GM21737 (cell line): Measurements from ENCODE around the gene NFKB1.
"Not testable (repeated sequence)": the region's sequence is repeated elsewhere in the genome, so short reads cannot be mapped to it uniquely, and the experiment has no call there.

Source experiments
- ATAC-seq: cut with Tn5 transposase; IDR thresholded peaks from one replicate; pipeline ENCODE4 v1.9.1; 2021; ENCODE audit warnings: mild to moderate bottlenecking, moderate library complexity; ENCODE audit not compliant: unreplicated experiment

NFKB1 gene

GRCh38 chr4:102500696-102501446, at the start of gene NFKB1:
TSS of gene NFKB1 (plus strand) at chr4:102501359. CDS start at chr4:102525519, 24,160 bp downstream.
- ATAC-seq = peak; percentile 49

GRCh38 chr4:102452854-102453253, 48.3 kb upstream of the NFKB1 start:
- ATAC-seq = no peak

- no peak for ATAC-seq
These were observed 47.3 kb upstream of the NFKB1 start for GRCh38 chr4:102453827-102454226.

GRCh38 chr4:102454268-102454667, 46.9 kb upstream of the NFKB1 start:
- ATAC-seq = no peak

- ATAC-seq = no peak
These were observed 46.0 kb upstream of the NFKB1 start for GRCh38 chr4:102454981-102455685.

- ATAC-seq = no peak
These were observed 45.4 kb upstream of the NFKB1 start for GRCh38 chr4:102455750-102456149.

- no peak for ATAC-seq
These were observed 34.9 kb upstream of the NFKB1 start for GRCh38 chr4:102466298-102466697.

- ATAC-seq = no peak
These were observed 31.4 kb upstream of the NFKB1 start for GRCh38 chr4:102469806-102470205.

GRCh38 chr4:102472441-102473013, 28.6 kb upstream of the NFKB1 start:
- ATAC-seq = no peak

GRCh38 chr4:102473476-102473875, 27.7 kb upstream of the NFKB1 start:
- ATAC-seq = no peak

- ATAC-seq = no peak
These were observed 26.2 kb upstream of the NFKB1 start for GRCh38 chr4:102474736-102475504.

GRCh38 chr4:102477657-102478056, 23.5 kb upstream of the NFKB1 start:
- ATAC-seq = no peak

GRCh38 chr4:102478186-102478585, 23.0 kb upstream of the NFKB1 start:
- no peak for ATAC-seq

- ATAC-seq = not testable (repeated sequence)
These were observed 21.3 kb upstream of the NFKB1 start for GRCh38 chr4:102479832-102480231.

- ATAC-seq = no peak
These were observed 18.0 kb upstream of the NFKB1 start for GRCh38 chr4:102483120-102483519.

- not testable (repeated sequence) for ATAC-seq
These were observed 17.0 kb upstream of the NFKB1 start for GRCh38 chr4:102483990-102484692.

GRCh38 chr4:102492531-102493241, 8.5 kb upstream of the NFKB1 start:
- ATAC-seq = no peak

- no peak for ATAC-seq
These were observed 7.9 kb upstream of the NFKB1 start for GRCh38 chr4:102493257-102493656.

- ATAC-seq = peak; percentile 47
These were observed 7.4 kb upstream of the NFKB1 start for GRCh38 chr4:102493794-102494193.

- ATAC-seq = no peak
These were observed 6.6 kb upstream of the NFKB1 start for GRCh38 chr4:102494603-102495002.
